Measurements from ENCODE around the gene PRKAG2. TPM values are rescaled to one million over a fixed set of nuclear protein-coding genes. Genes with fewer than 3 reads are reported as not detected.

Gene PRKAG2
- total and polyA plus RNA-seq, 2 experiments from 2014 or later, result 9.1 to 14.9 TPM

- H3K27me3 Mint-ChIP-seq (ENCODE audit: insufficient read depth, low read depth, poor library complexity), result peaks cover 17% of the 10 kb centered on the region
- Histone ChIP-seq H3K9me2 (ENCODE audit: insufficient read depth) (no peaks in the 10 kb centered on the region), H2AFZ (no peak overlapping the region), H3K4me3 (no peak overlapping the region), H3K4me2 (no peak overlapping the region), H4K20me1 (replicated peaks; ENCODE audit: insufficient read depth) (no peaks in the 10 kb centered on the region), H3K4me1 (ENCODE audit: insufficient read depth) (peaks cover 13% of the 10 kb centered on the region), H3K27ac (ENCODE audit: low read depth) (no peak overlapping the region), H3K27me3 (ENCODE audit: insufficient read depth) (peaks cover 8% of the 10 kb centered on the region; the same call in 1 of the 2 replicates), H3K36me3 (ENCODE audit: insufficient read depth) (no peaks in the 10 kb centered on the region), H3F3A (replicated peaks; ENCODE audit: low read depth) (no peaks in the 10 kb centered on the region), H3K79me2 (replicated peaks; ENCODE audit: insufficient read depth) (no peaks in the 10 kb centered on the region)
- H3K36me3 Mint-ChIP-seq (ENCODE audit: low read depth), result no peaks in the 10 kb centered on the region
- H3K27ac Mint-ChIP-seq, result no peak overlapping the region
- no peaks in the 10 kb centered on the region for H3K9me3 Mint-ChIP-seq
- ATAC-seq (no peak), DNase-seq (ENCODE audit: low spot score) (no peak)
- TF ChIP-seq NANOG (IDR thresholded peaks at IDR 0.05; ENCODE audit: borderline replicate concordance), result no peak
- no peak for TF ChIP-seq ZNF331 (CRISPR knock-in tag; IDR thresholded peaks at IDR 0.05; ENCODE audit: low read depth)
- no peak for TF ChIP-seq ZNF462 (CRISPR knock-in tag; IDR thresholded peaks at IDR 0.05)
- TF ChIP-seq REST (IDR thresholded peaks at IDR 0.05; ENCODE audit: unreplicated experiment), result no peak
- no peak for TF ChIP-seq EZH2 (IDR thresholded peaks at IDR 0.05; ENCODE audit: low read depth, unreplicated experiment)
- TF ChIP-seq POLR2AphosphoS5 (IDR thresholded peaks at IDR 0.05; ENCODE audit: low read depth), result no peak
- TF ChIP-seq JUNB (IDR thresholded peaks at IDR 0.05; ENCODE audit: unreplicated experiment), result no peak
- no peak for TF ChIP-seq ETS1 (IDR thresholded peaks at IDR 0.05)
- TF ChIP-seq EZH2phosphoT487 (IDR thresholded peaks at IDR 0.05; ENCODE audit: unreplicated experiment), result no peak
- no peak for TF ChIP-seq STAT1 (IDR thresholded peaks at IDR 0.05; ENCODE audit: unreplicated experiment)
- no peak for TF ChIP-seq CREB1 (CRISPR knock-in tag; IDR thresholded peaks at IDR 0.05; ENCODE audit: low read depth)
- no peak for TF ChIP-seq ZNF114 (CRISPR knock-in tag; IDR thresholded peaks at IDR 0.05)
- no peak for TF ChIP-seq CTCF (conservative IDR thresholded peaks at IDR 0.05; ENCODE audit: low read depth in 2 of 2)
- no peak overlapping the region for H3K4me3 Mint-ChIP-seq
- H3K4me1 Mint-ChIP-seq, result peaks cover 20% of the 10 kb centered on the region
Measured at GRCh38 chr7:151871189-151871735, 5.7 kb downstream of the PRKAG2 start.
